GM19193 (cell line): Measurements from ENCODE around the gene KIZ.

Source experiments
- POLR2A ChIP-seq: IDR thresholded peaks from 4 replicates; pipeline ENCODE4 v1.6.1; 2011; ENCODE audit not compliant: insufficient read depth, insufficient read length; ENCODE audit errors: extremely low read depth

KIZ gene

GRCh38 chr20:21206584-21206983 is 80.7 kb downstream of the KIZ start:
- no peak for TF ChIP-seq POLR2A

DNA sequence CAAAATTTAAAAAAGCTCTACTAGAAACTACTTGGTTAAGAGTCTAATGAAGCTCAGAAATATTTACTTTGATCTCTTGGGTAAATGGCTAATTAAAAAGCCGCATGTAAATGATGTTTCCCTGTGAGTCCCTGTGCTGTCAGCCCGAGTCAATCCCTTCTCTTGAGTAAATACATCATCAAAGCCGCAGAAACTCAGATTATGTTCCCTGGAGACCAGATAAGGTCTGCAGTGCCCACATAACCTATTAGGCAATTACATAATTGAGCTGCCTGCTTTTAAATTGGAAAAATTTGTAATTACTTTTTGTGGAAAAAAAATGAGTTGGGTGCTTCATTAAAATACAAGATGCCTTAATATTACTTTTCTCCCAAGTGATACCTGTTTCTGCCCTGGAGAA is 83.1 kb downstream of the KIZ start:
- no peak for TF ChIP-seq POLR2A

- TF ChIP-seq POLR2A = no peak
Observed at GRCh38 chr20:21209668-21210067, 83.8 kb downstream of the KIZ start.

- TF ChIP-seq POLR2A = no peak
Observed at GRCh38 chr20:21213691-21214090, 87.8 kb downstream of the KIZ start.

DNA sequence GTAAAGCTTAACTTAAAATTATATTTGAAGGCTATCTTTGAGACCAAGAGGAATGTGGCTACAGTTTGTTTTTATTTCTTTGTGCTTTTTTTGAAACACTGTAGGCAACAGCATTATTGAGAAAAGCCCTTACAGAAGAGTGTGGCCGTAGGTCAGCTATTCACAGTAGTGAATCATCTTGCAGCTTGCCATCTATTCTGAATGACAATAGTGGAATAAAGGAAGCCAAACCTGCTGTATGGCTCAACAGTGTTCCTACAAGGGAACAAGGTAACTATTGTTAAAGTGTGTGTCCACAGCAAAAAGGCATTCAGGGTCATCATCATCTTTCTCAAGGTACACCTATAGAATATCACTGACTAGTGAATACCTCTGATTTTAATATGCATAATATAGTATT is 88.5 kb downstream of the KIZ start:
- TF ChIP-seq POLR2A = no peak

- no peak for TF ChIP-seq POLR2A
Observed at GRCh38 chr20:21219686-21220085, 93.8 kb downstream of the KIZ start.

DNA sequence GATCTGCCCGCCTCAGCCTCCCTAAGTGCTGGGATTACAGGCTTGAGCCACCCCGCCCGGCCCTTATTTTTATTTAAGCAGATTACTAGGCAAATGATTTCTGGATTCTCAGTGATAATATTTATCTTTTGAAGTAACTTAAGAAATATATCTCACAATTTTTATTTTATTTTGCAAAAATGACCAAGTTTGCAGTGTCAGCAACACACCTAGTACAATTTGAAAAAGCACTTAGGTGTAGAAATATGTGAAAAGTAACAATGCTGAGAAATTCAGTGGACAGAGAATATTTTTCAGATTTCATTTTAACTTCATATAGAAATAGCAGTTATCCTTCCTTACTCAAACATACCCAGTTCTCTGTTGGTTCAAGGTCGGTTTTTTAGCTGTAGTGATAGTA is 98.3 kb downstream of the KIZ start:
- no peak for TF ChIP-seq POLR2A

DNA sequence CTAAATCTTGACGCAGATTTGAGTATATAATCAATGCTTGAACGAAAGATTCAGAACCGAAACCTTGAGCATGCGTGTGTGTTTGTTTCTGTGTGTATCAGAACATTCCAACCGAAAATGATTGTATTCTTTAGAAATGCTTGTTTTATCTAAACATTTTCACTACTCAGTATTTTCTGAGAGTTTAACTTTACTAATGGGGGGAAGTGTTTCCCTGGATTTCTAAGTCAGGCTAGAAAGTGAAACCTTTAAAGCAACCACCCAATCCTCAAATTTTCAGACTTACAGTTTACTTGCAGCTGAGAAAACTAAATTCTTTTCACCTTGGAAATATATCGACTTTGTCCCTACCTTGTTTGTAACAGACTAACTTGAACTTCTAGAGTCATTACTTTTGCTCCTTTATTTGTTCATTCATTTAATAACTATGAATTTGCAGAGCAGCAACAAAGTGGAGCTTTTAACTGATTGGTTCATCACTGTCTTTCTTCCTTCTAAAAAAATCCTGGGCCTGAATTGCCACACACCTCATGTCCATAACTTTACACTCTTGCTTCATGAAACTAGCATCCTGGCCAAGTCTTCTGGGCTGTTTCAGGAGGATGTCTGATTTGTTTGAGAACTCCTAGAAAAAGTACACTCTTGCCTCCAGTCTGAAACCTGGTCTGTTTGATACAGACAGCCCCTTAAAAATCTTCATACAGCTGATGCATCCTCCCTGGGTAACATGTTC is 99.5 kb downstream of the KIZ start:
- TF ChIP-seq POLR2A = no peak

GRCh38 chr20:21228511-21228910 is 102.6 kb downstream of the KIZ start:
- no peak for TF ChIP-seq POLR2A

DNA sequence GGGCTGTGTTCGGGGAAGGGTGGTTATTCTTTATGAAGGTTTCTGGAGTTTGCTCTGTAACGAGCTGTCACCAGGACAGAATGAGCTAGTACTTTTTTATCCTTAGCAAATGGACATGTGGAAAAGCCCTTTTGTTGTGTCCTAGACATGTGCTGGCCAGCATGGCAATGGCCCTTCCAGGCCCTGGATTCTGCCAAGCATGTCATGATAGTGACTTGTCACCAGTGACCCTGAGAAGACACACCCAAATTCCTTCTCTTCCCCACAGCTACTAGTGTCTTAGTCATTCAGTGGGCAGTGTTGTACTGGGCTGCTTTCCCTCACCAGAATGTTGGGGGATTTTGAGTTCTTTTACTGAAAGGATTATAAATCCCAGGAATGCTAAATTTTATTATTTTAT is 103.3 kb downstream of the KIZ start:
- TF ChIP-seq POLR2A = no peak

GRCh38 chr20:21230220-21230619 is 104.3 kb downstream of the KIZ start:
- no peak for TF ChIP-seq POLR2A

DNA sequence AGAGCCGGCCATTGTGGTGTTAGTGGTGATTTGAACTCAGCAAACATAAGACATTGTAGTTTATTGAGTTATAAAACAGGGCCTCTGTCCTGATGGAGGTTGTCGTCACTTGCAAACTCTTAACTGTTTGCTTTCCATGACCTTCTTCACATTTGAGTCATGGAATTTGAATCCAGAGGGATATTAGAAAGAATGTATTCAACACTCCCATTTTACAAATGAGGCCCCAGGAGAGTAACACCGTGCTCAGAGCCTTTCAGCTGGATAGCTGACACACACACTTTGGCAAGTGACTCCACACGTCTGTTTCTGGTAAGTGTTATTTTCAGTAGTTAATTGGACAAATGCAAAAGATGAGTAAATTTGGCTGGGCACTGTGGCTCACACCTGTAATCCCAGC is 104.8 kb downstream of the KIZ start:
- no peak for TF ChIP-seq POLR2A

GRCh38 chr20:21232546-21233280 is 106.8 kb downstream of the KIZ start:
- TF ChIP-seq POLR2A = no peak

GRCh38 chr20:21234324-21234723 is 108.4 kb downstream of the KIZ start:
- no peak for TF ChIP-seq POLR2A

DNA sequence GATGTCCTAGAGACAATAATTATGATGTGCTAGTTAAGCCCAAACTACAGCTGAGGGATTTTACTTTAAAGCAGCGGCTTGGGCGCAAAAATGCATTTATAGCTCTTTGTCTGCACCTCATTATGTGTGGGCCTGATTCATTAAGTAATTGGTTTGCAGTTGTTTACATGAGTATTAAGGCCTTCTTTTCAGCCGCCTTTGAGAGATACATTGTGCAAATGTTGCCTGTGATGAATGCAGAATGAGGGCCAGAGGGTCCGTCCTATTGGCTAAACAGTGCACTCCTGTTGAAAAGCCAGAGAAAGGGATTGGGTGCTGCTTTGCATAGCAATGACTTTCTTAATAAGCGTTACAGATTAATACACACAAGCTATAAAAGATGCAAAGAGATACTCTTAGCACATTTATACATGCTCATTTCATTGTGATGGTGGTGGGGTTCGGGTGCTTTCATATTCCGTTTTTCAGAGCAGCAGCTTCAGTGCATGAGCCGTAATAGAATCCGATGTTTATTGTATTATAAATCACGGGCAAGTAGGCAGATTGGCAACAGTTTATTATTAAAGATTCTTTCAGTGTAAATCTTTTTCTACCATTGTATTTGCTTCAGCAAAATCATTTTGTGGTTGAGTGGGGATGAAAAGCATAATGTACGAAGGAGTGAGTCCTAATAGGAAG is 109.1 kb downstream of the KIZ start:
- TF ChIP-seq POLR2A = no peak
